Activated naive CD4-positive, alpha-beta T cell treated with anti-CD3 and anti-CD28 coated beads, Interleukin-2, amount 50 U/mL, for 24 hours (primary cell): ENCODE data around the gene TAF11L12.

ENCODE experiments used
- H3K27ac Mint-ChIP-seq: one replicate; pipeline ENCODE4 v1.8.0; 2021; ENCODE audit warnings: mild to moderate bottlenecking, mixed read lengths
- H3K27me3 Mint-ChIP-seq: one replicate; pipeline ENCODE4 v1.8.0; 2021; ENCODE audit warnings: mixed read lengths
- H3K36me3 Mint-ChIP-seq: one replicate; pipeline ENCODE4 v1.8.0; 2021; ENCODE audit warnings: mixed read lengths
- H3K4me1 Mint-ChIP-seq: one replicate; pipeline ENCODE4 v1.8.0; 2021; ENCODE audit warnings: mixed read lengths
- H3K4me3 Mint-ChIP-seq: one replicate; pipeline ENCODE4 v1.8.0; 2021; ENCODE audit warnings: mild to moderate bottlenecking, mixed read lengths
- H3K9me3 Mint-ChIP-seq: one replicate; pipeline ENCODE4 v1.8.0; 2021; ENCODE audit warnings: mixed read lengths

Gene TAF11L12

GRCh38 chr5:17655921-17656320 is 45.7 kb downstream of the TAF11L12 start:
- H3K27me3 Mint-ChIP-seq = no peaks in the 10 kb centered on the region
- no peak overlapping the region for H3K4me3 Mint-ChIP-seq
- no peaks in the 10 kb centered on the region for H3K4me1 Mint-ChIP-seq
- H3K9me3 Mint-ChIP-seq = no peaks in the 10 kb centered on the region
- H3K27ac Mint-ChIP-seq = no peak overlapping the region
- H3K36me3 Mint-ChIP-seq = no peaks in the 10 kb centered on the region
